Inferior parietal cortex (tissue), 1 donor: ENCODE results near the gene CD93.

Source experiments
- DNase-seq: peaks from one replicate; pipeline ENCODE4 v3.0.0-alpha.2; 2016; ENCODE audit errors: extremely low spot score

The CD93 gene

DNA sequence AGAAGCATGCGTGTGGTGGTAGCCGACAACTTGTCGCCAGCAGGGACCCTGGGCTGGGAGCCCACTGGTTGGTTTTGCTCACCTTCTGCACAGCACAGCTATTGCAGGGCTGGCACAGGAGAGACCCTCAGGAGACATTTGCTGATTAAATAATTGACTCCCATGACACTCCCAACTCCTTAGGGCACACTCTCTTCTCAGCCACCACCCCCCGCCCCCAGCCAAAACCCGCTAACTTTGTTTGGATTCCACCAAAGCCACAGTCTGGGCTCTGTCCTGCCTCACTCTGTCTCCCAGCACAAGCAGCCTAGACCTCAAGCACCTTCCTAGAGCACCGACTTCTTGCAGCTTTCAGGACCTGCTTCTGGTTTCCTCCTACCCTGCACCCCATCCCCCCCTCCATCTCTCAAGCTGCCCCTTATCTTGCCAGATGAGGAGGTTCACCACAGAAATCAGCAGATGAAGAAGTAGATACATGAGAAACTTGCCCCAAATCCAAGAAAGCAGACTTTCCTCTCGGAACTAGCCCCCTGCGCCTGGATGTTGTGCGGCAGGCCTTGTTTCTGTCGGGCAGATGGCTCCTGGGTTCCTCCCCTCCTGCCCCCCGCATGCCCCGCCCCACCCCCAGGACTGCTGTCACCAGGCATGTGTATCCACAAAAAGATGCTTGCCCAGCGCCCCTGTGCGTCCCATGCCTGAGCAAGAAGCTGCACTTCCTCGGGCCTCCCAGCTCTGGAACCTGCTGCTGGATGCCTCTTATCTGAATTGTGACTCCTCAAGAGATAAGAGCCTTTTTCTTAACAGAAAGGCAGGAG lies 35.0 kb upstream of the CD93 start:
- DNase-seq = no peak

DNA sequence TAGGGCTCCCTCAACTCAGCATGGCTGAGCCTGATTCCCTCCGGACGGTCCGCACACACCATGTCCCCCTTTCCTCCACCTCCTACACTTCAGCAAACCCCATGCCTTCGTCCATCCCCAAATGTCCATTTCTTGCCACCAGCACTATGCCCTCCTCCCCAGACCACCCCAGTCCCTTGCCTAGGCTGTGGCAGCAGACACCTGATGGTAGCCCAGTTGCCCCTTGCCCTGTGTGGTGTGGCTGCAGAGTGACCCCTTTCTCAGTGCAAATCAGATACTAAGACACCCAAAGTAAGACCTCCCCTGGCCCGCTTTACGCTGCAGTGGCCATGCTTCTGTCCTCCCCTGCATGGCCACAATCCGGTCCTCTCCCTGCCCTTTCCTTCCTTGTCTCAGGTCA lies 34.1 kb upstream of the CD93 start:
- no peak for DNase-seq

GRCh38 chr20:23119456-23120216 lies 33.5 kb upstream of the CD93 start:
- no peak for DNase-seq

- DNase-seq = no peak
These were observed 32.6 kb upstream of the CD93 start for GRCh38 chr20:23118766-23119165.

- no peak for DNase-seq
These were observed 32.0 kb upstream of the CD93 start for GRCh38 chr20:23118144-23118543.

DNA sequence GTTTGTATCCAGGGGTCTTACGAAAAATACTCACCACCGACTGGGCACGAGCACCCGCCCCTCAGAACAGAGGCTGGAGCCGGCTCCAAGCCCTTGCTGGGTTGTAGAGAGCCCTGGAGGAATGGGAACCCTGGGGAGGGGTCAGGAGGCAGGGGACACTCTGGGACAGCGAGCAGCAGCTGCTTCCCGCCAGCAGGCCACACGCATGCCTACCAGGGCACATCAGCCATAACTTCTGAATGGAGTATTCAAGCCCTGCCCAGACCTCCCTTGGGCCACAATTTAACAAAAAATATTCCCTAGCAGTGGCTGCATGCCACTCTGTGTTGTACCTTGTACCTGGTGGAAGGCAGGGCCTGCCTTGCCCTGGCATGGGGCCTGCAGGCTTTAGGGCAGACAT lies 31.6 kb upstream of the CD93 start:
- no peak for DNase-seq

GRCh38 chr20:23116311-23117089 lies 30.4 kb upstream of the CD93 start:
- DNase-seq = no peak

- DNase-seq = no peak
These were observed 29.7 kb upstream of the CD93 start for GRCh38 chr20:23115822-23116221.

- DNase-seq = no peak
These were observed 28.4 kb upstream of the CD93 start for GRCh38 chr20:23114448-23115082.

DNA sequence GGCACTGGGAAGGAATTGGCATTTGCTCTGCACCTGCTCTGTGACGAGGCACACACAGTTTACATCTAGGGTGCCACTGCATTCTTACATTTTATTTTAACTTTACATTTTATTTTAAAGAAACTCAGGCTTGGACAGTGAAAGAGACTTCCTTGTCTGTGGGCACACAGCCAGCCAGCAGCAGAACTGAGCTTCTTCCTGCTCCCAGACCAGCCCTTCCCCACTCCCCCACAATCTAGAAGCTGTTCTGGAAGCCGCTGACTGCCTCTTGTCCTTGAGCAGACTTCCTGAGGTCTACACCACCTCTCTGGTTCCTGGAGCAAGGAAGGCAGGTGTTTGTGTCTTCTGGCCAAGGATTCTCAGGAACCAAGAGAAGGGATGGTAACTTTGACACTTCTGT lies 27.9 kb upstream of the CD93 start:
- DNase-seq = no peak

DNA sequence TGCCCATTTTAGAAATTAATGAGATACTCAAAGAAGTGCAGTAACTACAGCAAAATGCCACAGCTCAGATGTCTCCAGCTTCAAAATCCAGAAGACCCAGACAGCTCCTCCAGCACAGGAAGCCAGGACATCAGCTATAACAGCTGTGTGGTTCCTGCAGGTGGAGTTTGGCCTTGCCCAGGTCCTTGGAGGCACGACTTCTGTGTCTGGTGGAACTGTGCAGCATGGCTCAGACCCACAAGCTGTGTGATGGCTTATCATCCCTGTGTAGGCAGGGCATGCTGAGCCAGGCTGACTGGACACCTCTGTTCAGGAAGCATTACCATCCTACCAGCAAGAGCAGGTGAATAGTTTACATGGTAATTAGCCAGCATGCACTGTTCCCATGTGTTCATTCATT lies 26.5 kb upstream of the CD93 start:
- no peak for DNase-seq

GRCh38 chr20:23111944-23112342 lies 25.8 kb upstream of the CD93 start:
- no peak for DNase-seq

GRCh38 chr20:23111307-23111943 lies 25.3 kb upstream of the CD93 start:
- DNase-seq = no peak

GRCh38 chr20:23108871-23109270 lies 22.7 kb upstream of the CD93 start:
- no peak for DNase-seq

GRCh38 chr20:23107466-23107865 lies 21.3 kb upstream of the CD93 start:
- DNase-seq = no peak

DNA sequence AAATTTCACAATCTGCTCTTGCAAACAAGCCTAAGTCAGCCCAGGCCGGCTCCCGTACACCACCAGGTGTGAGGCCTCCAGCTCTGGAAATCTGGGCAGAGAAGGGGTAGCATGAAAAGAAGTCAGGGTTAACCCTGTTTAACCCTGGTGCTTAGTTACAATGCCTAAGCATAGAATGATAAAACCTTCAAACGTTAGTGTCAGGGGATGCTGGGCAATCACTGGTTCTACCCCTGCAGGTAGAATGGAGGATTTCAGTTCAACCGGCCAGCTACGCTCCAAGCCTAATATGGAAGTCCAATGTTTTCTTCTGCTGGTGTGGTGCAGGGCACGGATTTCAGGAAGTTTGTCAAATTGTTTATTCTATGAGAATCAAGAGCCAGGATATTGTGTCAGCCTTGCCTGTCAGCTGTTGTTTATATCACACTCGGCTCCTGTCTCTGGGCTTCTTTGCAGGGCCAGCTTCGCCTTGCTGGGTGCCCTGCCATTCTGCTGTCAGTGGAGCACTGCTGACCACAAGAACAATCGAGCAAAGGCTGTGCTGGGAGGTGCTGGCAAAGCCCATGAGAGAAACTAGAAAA lies 20.2 kb upstream of the CD93 start:
- no peak for DNase-seq

- DNase-seq = no peak
These were observed 19.1 kb upstream of the CD93 start for GRCh38 chr20:23105193-23105592.

DNA sequence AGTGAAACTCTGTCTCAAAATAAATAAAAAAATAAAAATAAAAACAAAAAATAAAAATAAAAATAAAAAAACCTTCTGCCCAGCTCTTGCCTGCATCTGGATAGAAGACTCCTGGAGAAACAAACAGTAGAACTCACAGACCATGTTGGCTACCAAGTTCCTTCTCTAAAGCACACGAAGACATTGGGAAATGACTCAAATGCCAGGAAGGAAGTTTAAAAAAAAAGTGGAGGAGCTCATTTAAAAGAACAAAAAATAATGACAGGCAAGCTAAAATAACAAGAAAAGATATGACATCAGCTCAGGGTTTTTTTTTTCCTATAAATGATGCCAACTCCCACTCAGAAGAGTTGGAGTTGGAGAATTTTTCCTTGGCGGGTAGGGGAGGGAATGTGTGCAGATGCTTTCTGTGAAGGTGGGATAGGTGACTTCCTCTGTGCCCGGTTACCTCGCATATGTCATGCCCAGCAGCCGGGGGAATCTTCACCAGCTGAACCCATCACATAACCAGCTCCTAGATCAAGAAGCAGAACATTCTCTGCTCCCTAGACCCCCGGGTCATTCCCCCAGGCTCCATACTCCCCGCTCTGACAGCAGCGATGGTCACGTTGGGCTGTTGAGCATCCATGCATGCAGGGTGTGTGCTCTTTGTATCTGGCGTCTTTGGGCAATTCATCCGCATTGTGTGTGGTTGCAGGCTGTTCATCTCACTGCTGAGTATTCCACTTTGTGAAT lies 17.3 kb upstream of the CD93 start:
- no peak for DNase-seq

- DNase-seq = no peak
These were observed 15.7 kb upstream of the CD93 start for GRCh38 chr20:23101696-23102406.

- no peak for DNase-seq
These were observed 14.6 kb upstream of the CD93 start for GRCh38 chr20:23100720-23101107.
